AG10803 (cell line): Measurements from ENCODE around the gene DLG5.
"Not testable (repeated sequence)": the region's sequence is repeated elsewhere in the genome, so short reads cannot be mapped to it uniquely, and the experiment has no call there.

ENCODE experiments used
- DNase-seq: peaks from one replicate; pipeline ENCODE4 v3.0.0; 2010; ENCODE audit warnings: low read depth
- H3K4me3 ChIP-seq: 2 replicates; pipeline ENCODE4 v1.5.1; 2011; ENCODE audit warnings: mild to moderate bottlenecking, low read length, control low read depth
- TF ChIP-seq, protein P1 (sequence below): conservative IDR thresholded peaks from 2 replicates; pipeline ENCODE4 v1.5.1; 2011; ENCODE audit warnings: mild to moderate bottlenecking, low read length, control low read depth, inconsistent platforms

The DLG5 gene

GRCh38 chr10:77768039-77768438, 158.5 kb downstream of the DLG5 start:
- TF ChIP-seq, protein P1, sequence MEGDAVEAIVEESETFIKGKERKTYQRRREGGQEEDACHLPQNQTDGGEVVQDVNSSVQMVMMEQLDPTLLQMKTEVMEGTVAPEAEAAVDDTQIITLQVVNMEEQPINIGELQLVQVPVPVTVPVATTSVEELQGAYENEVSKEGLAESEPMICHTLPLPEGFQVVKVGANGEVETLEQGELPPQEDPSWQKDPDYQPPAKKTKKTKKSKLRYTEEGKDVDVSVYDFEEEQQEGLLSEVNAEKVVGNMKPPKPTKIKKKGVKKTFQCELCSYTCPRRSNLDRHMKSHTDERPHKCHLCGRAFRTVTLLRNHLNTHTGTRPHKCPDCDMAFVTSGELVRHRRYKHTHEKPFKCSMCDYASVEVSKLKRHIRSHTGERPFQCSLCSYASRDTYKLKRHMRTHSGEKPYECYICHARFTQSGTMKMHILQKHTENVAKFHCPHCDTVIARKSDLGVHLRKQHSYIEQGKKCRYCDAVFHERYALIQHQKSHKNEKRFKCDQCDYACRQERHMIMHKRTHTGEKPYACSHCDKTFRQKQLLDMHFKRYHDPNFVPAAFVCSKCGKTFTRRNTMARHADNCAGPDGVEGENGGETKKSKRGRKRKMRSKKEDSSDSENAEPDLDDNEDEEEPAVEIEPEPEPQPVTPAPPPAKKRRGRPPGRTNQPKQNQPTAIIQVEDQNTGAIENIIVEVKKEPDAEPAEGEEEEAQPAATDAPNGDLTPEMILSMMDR: no peak
- no peak for DNase-seq
- no peak overlapping the region for H3K4me3 ChIP-seq

- no peak overlapping the region for H3K4me3 ChIP-seq
- no peak for DNase-seq
- TF ChIP-seq, protein P1: no peak
Measured at GRCh38 chr10:77763453-77764430, 162.8 kb downstream of the DLG5 start.

DNA sequence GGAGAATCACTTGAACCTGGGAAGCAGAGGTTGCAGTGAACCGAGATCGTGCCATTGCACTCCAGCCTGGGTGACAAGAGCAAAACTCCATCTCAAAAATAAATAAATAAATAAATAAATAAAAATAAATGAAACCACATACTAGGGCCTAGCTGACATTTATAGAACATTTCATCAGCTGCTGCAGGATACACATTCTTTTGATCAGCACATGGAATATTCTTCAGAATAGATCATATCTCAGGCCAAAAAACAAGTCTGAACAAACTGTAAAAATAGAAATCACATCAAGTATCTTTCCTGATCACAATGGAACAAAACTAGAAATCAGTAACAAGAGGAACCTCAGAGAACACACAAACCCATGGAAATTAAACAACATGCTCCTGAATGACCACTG, 168.1 kb downstream of the DLG5 start:
- not testable (repeated sequence) for DNase-seq, H3K4me3 ChIP-seq

DNA sequence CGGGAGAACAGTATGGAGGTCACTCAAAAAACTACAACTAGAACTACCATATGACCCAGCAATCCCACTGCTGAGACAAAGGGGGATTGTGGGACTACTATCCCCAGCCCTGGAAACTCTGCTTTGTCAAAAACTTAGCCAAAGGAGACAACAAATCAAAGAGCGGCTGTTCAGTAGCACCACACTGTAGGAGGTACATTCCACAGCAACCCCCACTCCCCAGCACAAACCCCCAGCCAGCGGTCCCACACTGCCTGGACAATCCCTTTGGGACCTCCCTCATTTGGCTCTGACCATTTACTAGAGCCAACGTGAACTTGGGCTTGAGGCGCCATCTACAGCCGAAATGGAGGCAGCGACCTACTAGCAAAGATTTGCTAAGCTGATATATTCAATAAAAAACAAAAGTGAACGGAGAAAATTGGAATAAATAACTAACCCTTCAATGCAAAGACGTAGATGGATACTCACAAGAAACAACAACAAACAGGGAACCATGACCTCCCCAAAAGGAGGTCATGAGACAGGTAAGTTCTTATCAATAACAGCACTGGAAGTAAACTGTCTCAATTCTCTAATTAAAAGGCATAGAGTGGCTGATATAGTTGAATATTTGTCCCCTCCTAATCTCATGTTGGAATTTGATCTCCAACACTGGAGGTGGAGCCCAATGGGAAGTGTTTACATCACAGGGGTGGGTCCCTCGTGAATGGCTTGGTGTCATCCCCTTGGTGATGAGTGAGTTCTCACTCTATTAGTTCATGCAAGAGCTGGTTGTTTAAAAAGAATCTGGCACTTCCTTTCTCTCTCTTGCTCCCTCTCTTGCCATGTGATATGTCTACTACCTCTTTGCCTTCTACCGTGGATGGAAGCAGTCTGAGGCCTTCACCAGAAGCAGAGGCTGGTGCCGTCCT, 170.0 kb downstream of the DLG5 start:
- TF ChIP-seq, protein P1: peak; percentile 87
- DNase-seq: peak; percentile 69
- no peak overlapping the region for H3K4me3 ChIP-seq

- peak; percentile 54 for DNase-seq
- TF ChIP-seq, protein P1: no peak
- no peak overlapping the region for H3K4me3 ChIP-seq
Measured at GRCh38 chr10:77746047-77746707, 180.4 kb downstream of the DLG5 start.

DNA sequence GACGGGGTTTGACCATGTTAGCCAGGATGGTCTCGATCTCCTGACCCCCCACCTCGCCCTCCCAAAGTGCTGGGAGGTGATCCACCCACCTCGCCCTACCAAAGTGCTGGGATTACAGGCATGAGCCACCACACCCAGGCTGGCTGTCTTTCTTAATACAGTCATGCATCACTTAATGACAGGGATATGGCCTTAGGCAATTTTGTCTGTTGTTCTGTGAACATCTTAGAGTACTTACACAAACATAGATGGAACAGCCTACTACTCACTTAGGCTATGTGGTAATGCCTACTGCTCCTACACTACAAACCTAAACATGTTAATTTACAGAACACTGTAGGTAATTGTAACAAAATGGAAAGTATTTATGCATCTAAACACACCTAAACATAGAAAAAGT, 182.3 kb downstream of the DLG5 start:
- TF ChIP-seq, protein P1: no peak
- no peak overlapping the region for H3K4me3 ChIP-seq
- DNase-seq: no peak

GRCh38 chr10:77742172-77742571, 184.4 kb downstream of the DLG5 start:
- TF ChIP-seq, protein P1: no peak
- H3K4me3 ChIP-seq: no peak overlapping the region
- DNase-seq: no peak
